Spleen (tissue), 7 donors: ENCODE data around the gene C3orf20.

ENCODE experiments used
- POLR2A ChIP-seq, 3 donors: fragments of 450-650 bp; IDR thresholded peaks; one replicate each; pipeline ENCODE4 v1.5.1; 2017; ENCODE audit warnings: antibody characterized with exemption in 3 of 3, mild to moderate bottlenecking in 1 of 3
- POLR2AphosphoS5 ChIP-seq, 3 donors: sonication (generic); formaldehyde crosslinking; IDR thresholded peaks; one replicate each; pipeline ENCODE4 v1.5.1; 2017; ENCODE audit warnings: antibody characterized with exemption in 3 of 3
- TF ChIP-seq, protein P1 (sequence below), 11 experiments: fragments of 200-600 bp in 7 of 11; fragments of 450-650 bp in 4 of 11; sonication (generic) in 4 of 11; IDR thresholded peaks in 8 of 11; conservative IDR thresholded peaks in 3 of 11; 1 replicate in 7 of 11; 2 replicates in 4 of 11; pipeline versions ENCODE4 v1.4.0 to v1.8.0; 2016 to 2021; ENCODE audit warnings: antibody characterized with exemption in 11 of 11, inconsistent platforms in 4 of 11, mild to moderate bottlenecking in 1 of 11
- donor health status: DM: no; HTN: no; CAD: no; lungs with moderate emphysema.
- donor health status: DM: no; HTN: no; CAD: no.
- donor health status: DM: no; HTN: no; CAD: no.

DNA sequence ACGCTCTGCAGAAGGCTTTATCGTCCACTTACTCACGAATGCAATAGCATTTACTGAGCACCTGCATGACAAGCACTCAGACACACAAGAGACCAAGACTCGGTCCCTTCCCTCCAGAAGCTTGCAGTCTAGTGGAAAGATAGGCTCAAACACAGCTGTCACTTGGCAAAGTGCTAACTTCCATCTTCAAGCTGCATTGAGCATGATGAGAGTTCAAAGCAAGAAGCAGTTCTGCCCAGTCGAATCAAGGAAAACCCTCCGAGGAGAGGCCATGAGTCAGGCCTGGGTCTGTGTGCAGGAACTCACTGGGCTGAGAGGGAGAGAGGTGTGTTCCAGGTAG, 51.5 kb downstream of the C3orf20 start:
- TF ChIP-seq POLR2AphosphoS5 (IDR thresholded peaks at IDR 0.05) (no peak), POLR2A (IDR thresholded peaks at IDR 0.05) (no peak)
- TF ChIP-seq, protein P1, sequence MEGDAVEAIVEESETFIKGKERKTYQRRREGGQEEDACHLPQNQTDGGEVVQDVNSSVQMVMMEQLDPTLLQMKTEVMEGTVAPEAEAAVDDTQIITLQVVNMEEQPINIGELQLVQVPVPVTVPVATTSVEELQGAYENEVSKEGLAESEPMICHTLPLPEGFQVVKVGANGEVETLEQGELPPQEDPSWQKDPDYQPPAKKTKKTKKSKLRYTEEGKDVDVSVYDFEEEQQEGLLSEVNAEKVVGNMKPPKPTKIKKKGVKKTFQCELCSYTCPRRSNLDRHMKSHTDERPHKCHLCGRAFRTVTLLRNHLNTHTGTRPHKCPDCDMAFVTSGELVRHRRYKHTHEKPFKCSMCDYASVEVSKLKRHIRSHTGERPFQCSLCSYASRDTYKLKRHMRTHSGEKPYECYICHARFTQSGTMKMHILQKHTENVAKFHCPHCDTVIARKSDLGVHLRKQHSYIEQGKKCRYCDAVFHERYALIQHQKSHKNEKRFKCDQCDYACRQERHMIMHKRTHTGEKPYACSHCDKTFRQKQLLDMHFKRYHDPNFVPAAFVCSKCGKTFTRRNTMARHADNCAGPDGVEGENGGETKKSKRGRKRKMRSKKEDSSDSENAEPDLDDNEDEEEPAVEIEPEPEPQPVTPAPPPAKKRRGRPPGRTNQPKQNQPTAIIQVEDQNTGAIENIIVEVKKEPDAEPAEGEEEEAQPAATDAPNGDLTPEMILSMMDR (IDR thresholded peaks at IDR 0.05 in 8 of 11, conservative IDR thresholded peaks at IDR 0.05 in 3 of 11) = no peak
